ENCODE measurements around the gene NTM. TPM values are rescaled to one million over a fixed set of nuclear protein-coding genes. Genes with fewer than 3 reads are reported as not detected.

Gene NTM
- polyA plus RNA-seq, 1 donor from 2014 or later, result 39.4 TPM

GRCh38 chr11:131425285-131425684 is 54.9 kb downstream of the NTM start:
- H3K9me3 ChIP-seq (ENCODE audit: low read length), result no peaks in the 10 kb centered on the region
- H3K4me2 ChIP-seq (ENCODE audit: low read length), result no peak overlapping the region
- H4K20me1 ChIP-seq (ENCODE audit: insufficient read depth), result no peaks in the 10 kb centered on the region
- no peak overlapping the region for H3K27ac ChIP-seq (ENCODE audit: low read length)
- no peaks in the 10 kb centered on the region for H3K79me2 ChIP-seq (replicated peaks; ENCODE audit: insufficient read depth, low read length)
- no peaks in the 10 kb centered on the region for H3K27me3 ChIP-seq (ENCODE audit: insufficient read depth, low read depth, low read length)
- H3K36me3 ChIP-seq (ENCODE audit: insufficient read depth, low read length), result no peaks in the 10 kb centered on the region
- no peak overlapping the region for H2AFZ ChIP-seq (ENCODE audit: low read depth, low read length)
- TF ChIP-seq SMC3 (conservative IDR thresholded peaks at IDR 0.05; ENCODE audit: poor library complexity) (no peak), RAD21 (conservative IDR thresholded peaks at IDR 0.05) (no peak), CTCF (IDR thresholded peaks at IDR 0.05; ENCODE audit: poor library complexity, severe bottlenecking) (no peak), REST (IDR thresholded peaks at IDR 0.05; ENCODE audit: borderline replicate concordance) (no peak), TAF1 (IDR thresholded peaks at IDR 0.05; ENCODE audit: low read depth) (no peak), MXI1 (conservative IDR thresholded peaks at IDR 0.05; ENCODE audit: poor library complexity, severe bottlenecking) (no peak), EZH2 (IDR thresholded peaks at IDR 0.05; ENCODE audit: borderline replicate concordance, insufficient read depth, low read length, poor library complexity, severe bottlenecking) (no peak), POLR2AphosphoS5 (IDR thresholded peaks at IDR 0.05) (no peak), EP300 (conservative IDR thresholded peaks at IDR 0.05; ENCODE audit: poor library complexity, severe bottlenecking) (no peak)
- H3K9me2 ChIP-seq (ENCODE audit: insufficient read depth, low read length), result no peaks in the 10 kb centered on the region
- no peaks in the 10 kb centered on the region for H3F3A ChIP-seq (ENCODE audit: insufficient read depth, low read length, poor library complexity, severe bottlenecking)
- no peak overlapping the region for H3K4me3 ChIP-seq (ENCODE audit: low read length)
- H3K9ac ChIP-seq (ENCODE audit: low read length), result no peak overlapping the region

- Histone ChIP-seq H3K9me2 (ENCODE audit: insufficient read depth, low read length) (no peaks in the 10 kb centered on the region), H3K27me3 (ENCODE audit: insufficient read depth, low read depth, low read length) (no peaks in the 10 kb centered on the region), H2AFZ (ENCODE audit: low read depth, low read length) (no peak overlapping the region), H3K27ac (ENCODE audit: low read length) (no peak overlapping the region), H3K9ac (ENCODE audit: low read length) (no peak overlapping the region), H3F3A (ENCODE audit: insufficient read depth, low read length, poor library complexity, severe bottlenecking) (no peaks in the 10 kb centered on the region), H3K36me3 (ENCODE audit: insufficient read depth, low read length) (no peaks in the 10 kb centered on the region), H4K20me1 (ENCODE audit: insufficient read depth) (no peaks in the 10 kb centered on the region), H3K79me2 (replicated peaks; ENCODE audit: insufficient read depth, low read length) (no peaks in the 10 kb centered on the region), H3K9me3 (ENCODE audit: low read length) (no peaks in the 10 kb centered on the region), H3K4me2 (ENCODE audit: low read length) (no peak overlapping the region), H3K4me3 (ENCODE audit: low read length) (no peak overlapping the region)
- TF ChIP-seq RAD21 (conservative IDR thresholded peaks at IDR 0.05) (no peak), POLR2AphosphoS5 (IDR thresholded peaks at IDR 0.05) (no peak), TAF1 (IDR thresholded peaks at IDR 0.05; ENCODE audit: low read depth) (no peak), SMC3 (conservative IDR thresholded peaks at IDR 0.05; ENCODE audit: poor library complexity) (no peak), CTCF (IDR thresholded peaks at IDR 0.05; ENCODE audit: poor library complexity, severe bottlenecking) (no peak), EP300 (conservative IDR thresholded peaks at IDR 0.05; ENCODE audit: poor library complexity, severe bottlenecking) (no peak), EZH2 (IDR thresholded peaks at IDR 0.05; ENCODE audit: borderline replicate concordance, insufficient read depth, low read length, poor library complexity, severe bottlenecking) (no peak), MXI1 (conservative IDR thresholded peaks at IDR 0.05; ENCODE audit: poor library complexity, severe bottlenecking) (no peak), REST (IDR thresholded peaks at IDR 0.05; ENCODE audit: borderline replicate concordance) (no peak)
Measured at GRCh38 chr11:131428853-131429252, 58.4 kb downstream of the NTM start.

All from neural cell (in vitro differentiated cells).